ENCODE data around the gene GPRC5D.

DNA sequence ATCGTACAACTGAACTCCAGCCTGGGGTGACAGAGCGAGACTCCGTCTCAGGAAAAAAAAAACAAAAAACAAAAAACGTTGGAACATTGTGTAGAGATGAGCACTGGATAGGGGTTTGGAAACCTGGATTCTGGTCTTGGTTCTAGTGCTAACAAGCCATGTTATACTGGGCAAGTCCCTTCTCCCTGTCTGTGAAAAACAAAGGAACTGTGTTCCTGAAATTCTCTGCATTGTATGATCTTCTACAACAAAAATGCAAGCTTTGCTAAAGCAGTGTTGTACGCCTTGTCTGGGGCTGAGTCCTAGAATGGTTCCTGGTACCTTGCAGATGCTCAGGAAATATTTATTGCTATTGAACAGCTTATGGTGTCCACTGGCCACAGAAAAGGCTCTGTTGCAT is 13.4 kb downstream of the GPRC5D start:
- TF ChIP-seq CTCF (IDR thresholded peaks at IDR 0.05): no peak
- TF ChIP-seq ZFX (IDR thresholded peaks at IDR 0.05; ENCODE audit: borderline replicate concordance): no peak
